ENCODE measurements around the gene SHOX.

- TF ChIP-seq CTCF (conservative IDR thresholded peaks at IDR 0.05 in 1 of 2, IDR thresholded peaks at IDR 0.05 in 1 of 2; ENCODE audit: extremely low read depth in 1 of 2, insufficient read depth in 1 of 2, low read depth in 1 of 2, low read length in 2 of 2) (no peak), EZH2 (IDR thresholded peaks at IDR 0.05; ENCODE audit: borderline replicate concordance, low read length) (no peak)
Measured at GRCh38 chrX:581720-582298, 48.8 kb upstream of the SHOX start.
